ENCODE data around the gene C8A. TPM values are rescaled to one million over a fixed set of nuclear protein-coding genes. Genes with fewer than 3 reads are reported as not detected.

Gene C8A
- total RNA-seq, 1 donor from 2014 or later, result not detected

DNA sequence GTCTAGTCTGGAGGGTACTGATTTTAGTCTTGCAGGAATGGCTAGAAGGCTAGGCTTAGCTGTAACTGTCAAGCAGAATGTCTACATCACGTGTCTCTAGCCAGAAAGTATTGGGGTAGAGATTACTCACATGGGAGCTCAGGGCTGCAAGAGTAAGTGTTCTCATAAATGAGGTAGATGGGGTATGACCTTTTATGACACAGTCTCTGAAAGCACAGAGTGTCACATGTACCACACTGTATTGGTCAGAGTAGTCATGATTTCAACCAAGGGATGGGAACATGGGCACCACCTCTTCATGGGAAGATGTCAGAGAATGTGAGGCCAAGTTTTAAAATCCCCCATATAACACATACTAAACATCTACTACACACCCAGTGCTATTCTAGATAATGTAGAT is 38.3 kb upstream of the C8A start:
- Mint-ChIP-seq H3K27me3 (ENCODE audit: unreplicated experiment) (peaks cover 3% of the 10 kb centered on the region), H3K36me3 (ENCODE audit: unreplicated experiment) (no peaks in the 10 kb centered on the region), H3K9me3 (ENCODE audit: unreplicated experiment) (peaks cover 1% of the 10 kb centered on the region), H3K27ac (ENCODE audit: unreplicated experiment) (no peak overlapping the region), H3K4me3 (ENCODE audit: unreplicated experiment) (no peak overlapping the region), H3K4me1 (ENCODE audit: low read depth, unreplicated experiment) (no peaks in the 10 kb centered on the region)
- TF ChIP-seq, protein P1, sequence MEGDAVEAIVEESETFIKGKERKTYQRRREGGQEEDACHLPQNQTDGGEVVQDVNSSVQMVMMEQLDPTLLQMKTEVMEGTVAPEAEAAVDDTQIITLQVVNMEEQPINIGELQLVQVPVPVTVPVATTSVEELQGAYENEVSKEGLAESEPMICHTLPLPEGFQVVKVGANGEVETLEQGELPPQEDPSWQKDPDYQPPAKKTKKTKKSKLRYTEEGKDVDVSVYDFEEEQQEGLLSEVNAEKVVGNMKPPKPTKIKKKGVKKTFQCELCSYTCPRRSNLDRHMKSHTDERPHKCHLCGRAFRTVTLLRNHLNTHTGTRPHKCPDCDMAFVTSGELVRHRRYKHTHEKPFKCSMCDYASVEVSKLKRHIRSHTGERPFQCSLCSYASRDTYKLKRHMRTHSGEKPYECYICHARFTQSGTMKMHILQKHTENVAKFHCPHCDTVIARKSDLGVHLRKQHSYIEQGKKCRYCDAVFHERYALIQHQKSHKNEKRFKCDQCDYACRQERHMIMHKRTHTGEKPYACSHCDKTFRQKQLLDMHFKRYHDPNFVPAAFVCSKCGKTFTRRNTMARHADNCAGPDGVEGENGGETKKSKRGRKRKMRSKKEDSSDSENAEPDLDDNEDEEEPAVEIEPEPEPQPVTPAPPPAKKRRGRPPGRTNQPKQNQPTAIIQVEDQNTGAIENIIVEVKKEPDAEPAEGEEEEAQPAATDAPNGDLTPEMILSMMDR (IDR thresholded peaks at IDR 0.05; ENCODE audit: partially characterized antibody, unreplicated experiment), result no peak
- DNase-seq, result no peak

GRCh38 chr1:56816909-56817308 is 37.7 kb upstream of the C8A start:
- Mint-ChIP-seq H3K4me1 (ENCODE audit: low read depth, unreplicated experiment) (no peaks in the 10 kb centered on the region), H3K9me3 (ENCODE audit: unreplicated experiment) (peaks cover 1% of the 10 kb centered on the region), H3K4me3 (ENCODE audit: unreplicated experiment) (no peak overlapping the region), H3K36me3 (ENCODE audit: unreplicated experiment) (no peaks in the 10 kb centered on the region), H3K27me3 (ENCODE audit: unreplicated experiment) (peaks cover 3% of the 10 kb centered on the region), H3K27ac (ENCODE audit: unreplicated experiment) (no peak overlapping the region)
- TF ChIP-seq, protein P1 (IDR thresholded peaks at IDR 0.05; ENCODE audit: partially characterized antibody, unreplicated experiment), result no peak
- DNase-seq, result no peak

DNA sequence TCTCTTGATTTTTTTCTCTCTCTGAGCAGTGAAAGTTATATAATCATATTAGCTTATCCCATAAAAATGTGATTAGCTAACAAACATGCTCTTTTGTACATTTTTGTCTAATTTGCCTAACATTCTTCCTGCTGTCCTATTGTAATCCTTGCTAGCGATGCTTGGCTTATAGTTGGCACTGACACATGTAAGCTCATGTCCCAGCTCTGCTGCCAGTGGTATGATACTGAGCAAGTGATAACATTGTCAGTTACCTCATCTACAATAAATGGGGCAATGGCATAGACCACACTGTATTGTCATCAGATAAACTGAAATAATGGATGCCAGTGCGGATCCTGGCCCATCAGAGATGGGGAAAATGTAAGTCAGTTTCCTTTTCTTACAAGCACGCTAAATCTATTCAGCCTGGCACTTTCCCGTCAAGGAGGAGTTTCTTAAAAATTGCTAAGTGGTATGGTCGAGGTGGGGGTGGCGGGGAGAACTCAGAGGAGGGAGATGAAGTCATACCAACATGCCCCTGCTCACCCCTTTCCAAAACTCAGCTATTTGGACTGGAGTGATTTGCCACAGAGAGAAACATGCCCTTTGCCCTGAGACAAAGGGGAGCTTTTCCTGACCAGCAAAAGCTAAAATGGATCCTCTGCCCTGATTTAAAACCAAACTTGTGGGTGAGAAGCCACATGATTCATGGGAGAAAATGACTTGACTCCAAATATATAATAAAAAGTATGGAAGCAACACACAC is 36.7 kb upstream of the C8A start:
- Mint-ChIP-seq H3K4me3 (ENCODE audit: unreplicated experiment) (no peak overlapping the region), H3K27ac (ENCODE audit: unreplicated experiment) (no peak overlapping the region)
- TF ChIP-seq, protein P1 (IDR thresholded peaks at IDR 0.05; ENCODE audit: partially characterized antibody, unreplicated experiment), result no peak

DNA sequence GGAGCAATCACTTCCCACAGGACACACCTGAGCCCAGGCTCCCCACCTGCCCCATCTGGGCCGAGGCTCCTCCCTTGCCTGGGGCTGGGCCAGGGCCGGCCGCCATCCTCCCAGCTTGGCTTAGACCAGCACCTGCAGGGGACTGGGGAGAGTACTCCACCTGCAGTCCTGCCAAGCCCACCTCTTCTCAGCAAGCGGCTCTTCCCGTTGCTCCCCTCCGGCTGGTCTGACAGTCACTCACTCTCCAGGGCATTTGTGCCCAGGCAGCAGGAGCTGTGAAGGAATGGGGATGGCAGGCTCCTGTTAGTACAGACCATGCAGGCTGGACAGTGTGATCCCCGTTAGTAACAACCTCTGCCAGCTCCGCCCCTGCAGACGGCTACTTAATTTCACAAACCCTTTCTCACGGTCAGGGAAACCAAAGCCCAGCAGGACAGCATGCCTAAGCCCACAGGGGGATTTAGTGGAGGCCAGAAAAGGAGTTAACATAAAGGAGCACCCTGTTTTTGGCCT is 35.2 kb upstream of the C8A start, which contains the start of gene FYB2:
Gene FYB2 (minus strand): TSS at position 18 of the 513 bp plus-strand sequence. CDS start 114 bp downstream, outside the sequence.
- peaks cover 3% of the 10 kb centered on the region for H3K27me3 Mint-ChIP-seq (ENCODE audit: unreplicated experiment)
- no peaks in the 10 kb centered on the region for H3K36me3 Mint-ChIP-seq (ENCODE audit: unreplicated experiment)
- no peak within 1 kb of the TSS for H3K27ac Mint-ChIP-seq (ENCODE audit: unreplicated experiment)
- TF ChIP-seq, protein P1 (IDR thresholded peaks at IDR 0.05; ENCODE audit: partially characterized antibody, unreplicated experiment), result no peak
- no peak for DNase-seq
- H3K9me3 Mint-ChIP-seq (ENCODE audit: unreplicated experiment), result peaks cover 1% of the 10 kb centered on the region
- H3K4me1 Mint-ChIP-seq (ENCODE audit: low read depth, unreplicated experiment), result no peaks in the 10 kb centered on the region
- H3K4me3 Mint-ChIP-seq (ENCODE audit: unreplicated experiment), result no peak within 1 kb of the TSS

More for the DNA sequence above, 36.7 kb upstream of the C8A start:
- no peaks in the 10 kb centered on the region for H3K4me1 Mint-ChIP-seq (ENCODE audit: low read depth, unreplicated experiment)
- H3K36me3 Mint-ChIP-seq (ENCODE audit: unreplicated experiment), result no peaks in the 10 kb centered on the region
- peaks cover 3% of the 10 kb centered on the region for H3K27me3 Mint-ChIP-seq (ENCODE audit: unreplicated experiment)
- peaks cover 1% of the 10 kb centered on the region for H3K9me3 Mint-ChIP-seq (ENCODE audit: unreplicated experiment)
- no peak for DNase-seq

Measured in glutamatergic neuron (in vitro differentiated cells).